ENCODE measurements around the gene PAH.

PAH gene

DNA sequence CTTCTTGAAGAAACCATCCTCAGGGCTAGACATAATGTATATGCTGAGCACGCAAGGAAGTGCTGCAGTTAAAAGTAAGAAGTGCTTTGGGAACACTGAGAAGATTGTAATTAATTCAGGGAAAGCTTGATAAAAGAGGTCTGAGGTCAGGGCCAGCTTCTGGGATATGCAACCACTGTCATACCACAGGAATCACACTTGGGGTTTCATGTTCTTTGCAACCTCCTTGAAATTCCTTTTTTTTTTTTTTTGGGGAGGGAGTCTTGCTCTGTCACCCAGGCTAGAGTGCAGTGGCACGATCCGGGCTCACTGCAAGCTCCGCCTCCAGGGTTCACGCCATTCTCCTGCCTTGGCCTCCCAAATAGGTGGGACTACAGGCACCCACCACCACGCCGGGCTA is 6.9 kb downstream of the PAH start:
- TF ChIP-seq ZNF785 (tag by site-specific recombination; IDR thresholded peaks at IDR 0.05) (no peak), ZNF155 (tag by site-specific recombination; IDR thresholded peaks at IDR 0.05) (no peak), ZNF510 (tag by site-specific recombination; IDR thresholded peaks at IDR 0.05; ENCODE audit: insufficient replicate concordance) (no peak), TRIM28 (IDR thresholded peaks at IDR 0.05; ENCODE audit: borderline replicate concordance, low read length) (no peak), KLF7 (tag by site-specific recombination; IDR thresholded peaks at IDR 0.05; ENCODE audit: borderline replicate concordance) (no peak), ZNF48 (tag by site-specific recombination; IDR thresholded peaks at IDR 0.05) (no peak), ZNF335 (tag by site-specific recombination; conservative IDR thresholded peaks at IDR 0.05) (no peak), YY2 (tag by site-specific recombination; IDR thresholded peaks at IDR 0.05) (no peak), SALL2 (tag by site-specific recombination; IDR thresholded peaks at IDR 0.05; ENCODE audit: borderline replicate concordance) (no peak)
- TF ChIP-seq, protein P1, sequence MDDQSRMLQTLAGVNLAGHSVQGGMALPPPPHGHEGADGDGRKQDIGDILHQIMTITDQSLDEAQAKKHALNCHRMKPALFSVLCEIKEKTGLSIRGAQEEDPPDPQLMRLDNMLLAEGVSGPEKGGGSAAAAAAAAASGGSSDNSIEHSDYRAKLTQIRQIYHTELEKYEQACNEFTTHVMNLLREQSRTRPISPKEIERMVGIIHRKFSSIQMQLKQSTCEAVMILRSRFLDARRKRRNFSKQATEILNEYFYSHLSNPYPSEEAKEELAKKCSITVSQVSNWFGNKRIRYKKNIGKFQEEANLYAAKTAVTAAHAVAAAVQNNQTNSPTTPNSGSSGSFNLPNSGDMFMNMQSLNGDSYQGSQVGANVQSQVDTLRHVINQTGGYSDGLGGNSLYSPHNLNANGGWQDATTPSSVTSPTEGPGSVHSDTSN (CRISPR knock-in tag; IDR thresholded peaks at IDR 0.05): no peak
- Histone ChIP-seq H3K27ac (ENCODE audit: extremely low read depth, low read depth, low read length) (no peak overlapping the region), H3K4me3 (ENCODE audit: low read depth, low read length) (no peak overlapping the region), H3K9me3 (ENCODE audit: control insufficient read depth, insufficient read depth, low read depth, low read length) (no peaks in the 10 kb centered on the region), H3K36me3 (ENCODE audit: control insufficient read depth in 2 of 2, insufficient read depth in 1 of 2, low read length in 2 of 2) (no peaks in the 10 kb centered on the region), H3K4me1 (ENCODE audit: control insufficient read depth, insufficient read depth, low read length) (no peaks in the 10 kb centered on the region)
- ChIA-PET CTCF (no interaction called here), POLR2A (no interaction called here)

DNA sequence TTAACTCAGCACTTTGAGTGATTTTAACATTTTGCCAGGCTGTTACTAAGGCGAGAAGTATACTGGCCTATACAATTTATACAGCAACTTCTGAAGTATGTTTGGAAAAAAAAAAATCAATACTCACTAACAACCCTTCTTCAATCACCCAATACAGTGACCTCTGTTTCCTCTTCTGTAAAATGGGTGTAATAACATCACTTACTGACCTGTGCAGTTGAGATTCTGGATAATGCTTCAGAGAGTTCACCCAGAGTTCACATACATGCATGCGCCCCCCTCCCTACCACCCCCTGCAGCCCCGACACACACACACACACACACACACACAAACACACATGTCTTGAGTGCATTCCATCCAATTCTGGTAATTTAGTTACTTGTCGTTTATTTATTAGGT is 9.1 kb downstream of the PAH start:
- CTCF ChIA-PET: no interaction called here

DNA sequence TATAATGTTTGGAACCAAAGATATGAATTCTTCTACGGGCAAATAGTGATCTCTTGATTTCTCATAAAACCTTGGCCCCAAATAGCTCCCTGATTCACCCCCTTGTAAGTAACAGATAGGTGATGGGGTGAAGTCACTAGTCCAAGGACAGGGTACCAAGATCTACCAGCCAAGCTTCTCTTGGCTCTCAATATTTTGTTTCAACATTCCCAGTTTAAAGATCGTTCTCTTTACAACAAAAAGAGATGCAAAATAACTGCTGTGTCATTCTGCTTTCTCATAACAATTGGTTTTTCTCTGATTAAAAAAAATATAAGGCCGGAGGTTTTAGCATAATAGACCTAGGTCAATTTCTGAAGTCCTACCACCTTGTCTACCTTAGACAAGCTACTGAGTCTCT is 11.8 kb downstream of the PAH start:
- ChIA-PET CTCF (no interaction called here), POLR2A (no interaction called here)
- TF ChIP-seq, protein P2, sequence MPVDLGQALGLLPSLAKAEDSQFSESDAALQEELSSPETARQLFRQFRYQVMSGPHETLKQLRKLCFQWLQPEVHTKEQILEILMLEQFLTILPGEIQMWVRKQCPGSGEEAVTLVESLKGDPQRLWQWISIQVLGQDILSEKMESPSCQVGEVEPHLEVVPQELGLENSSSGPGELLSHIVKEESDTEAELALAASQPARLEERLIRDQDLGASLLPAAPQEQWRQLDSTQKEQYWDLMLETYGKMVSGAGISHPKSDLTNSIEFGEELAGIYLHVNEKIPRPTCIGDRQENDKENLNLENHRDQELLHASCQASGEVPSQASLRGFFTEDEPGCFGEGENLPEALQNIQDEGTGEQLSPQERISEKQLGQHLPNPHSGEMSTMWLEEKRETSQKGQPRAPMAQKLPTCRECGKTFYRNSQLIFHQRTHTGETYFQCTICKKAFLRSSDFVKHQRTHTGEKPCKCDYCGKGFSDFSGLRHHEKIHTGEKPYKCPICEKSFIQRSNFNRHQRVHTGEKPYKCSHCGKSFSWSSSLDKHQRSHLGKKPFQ (tag by site-specific recombination; IDR thresholded peaks at IDR 0.05): no peak
- TF ChIP-seq HOXC10 (CRISPR knock-in tag; IDR thresholded peaks at IDR 0.05) (no peak), ZNF114 (tag by site-specific recombination; IDR thresholded peaks at IDR 0.05) (no peak), YY1 (tag by site-specific recombination; IDR thresholded peaks at IDR 0.05) (no peak), ZNF10 (tag by site-specific recombination; IDR thresholded peaks at IDR 0.05) (no peak), HOXA7 (CRISPR knock-in tag; IDR thresholded peaks at IDR 0.05; ENCODE audit: borderline replicate concordance) (no peak), ZNF670 (tag by site-specific recombination; IDR thresholded peaks at IDR 0.05; ENCODE audit: low read depth) (no peak), MEIS1 (CRISPR knock-in tag; IDR thresholded peaks at IDR 0.05; ENCODE audit: borderline replicate concordance) (no peak), ZNF843 (tag by site-specific recombination; IDR thresholded peaks at IDR 0.05) (no peak), ZNF600 (tag by site-specific recombination; IDR thresholded peaks at IDR 0.05) (no peak), ZNF404 (tag by site-specific recombination; IDR thresholded peaks at IDR 0.05) (no peak), ZNF529 (tag by site-specific recombination; IDR thresholded peaks at IDR 0.05; ENCODE audit: insufficient replicate concordance) (no peak), ZNF366 (tag by site-specific recombination; conservative IDR thresholded peaks at IDR 0.05) (no peak), ZNF76 (tag by site-specific recombination; IDR thresholded peaks at IDR 0.05; ENCODE audit: borderline replicate concordance, low read depth) (no peak), MYNN (tag by site-specific recombination; IDR thresholded peaks at IDR 0.05; ENCODE audit: borderline replicate concordance) (no peak), ZNF677 (tag by site-specific recombination; IDR thresholded peaks at IDR 0.05) (no peak), ZNF121 (tag by site-specific recombination; IDR thresholded peaks at IDR 0.05) (no peak), OVOL3 (tag by site-specific recombination; IDR thresholded peaks at IDR 0.05) (no peak)
- TF ChIP-seq, protein P3, sequence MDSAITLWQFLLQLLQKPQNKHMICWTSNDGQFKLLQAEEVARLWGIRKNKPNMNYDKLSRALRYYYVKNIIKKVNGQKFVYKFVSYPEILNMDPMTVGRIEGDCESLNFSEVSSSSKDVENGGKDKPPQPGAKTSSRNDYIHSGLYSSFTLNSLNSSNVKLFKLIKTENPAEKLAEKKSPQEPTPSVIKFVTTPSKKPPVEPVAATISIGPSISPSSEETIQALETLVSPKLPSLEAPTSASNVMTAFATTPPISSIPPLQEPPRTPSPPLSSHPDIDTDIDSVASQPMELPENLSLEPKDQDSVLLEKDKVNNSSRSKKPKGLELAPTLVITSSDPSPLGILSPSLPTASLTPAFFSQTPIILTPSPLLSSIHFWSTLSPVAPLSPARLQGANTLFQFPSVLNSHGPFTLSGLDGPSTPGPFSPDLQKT (IDR thresholded peaks at IDR 0.05; ENCODE audit: borderline replicate concordance, low read depth, low read length): no peak
- TF ChIP-seq, protein P4, sequence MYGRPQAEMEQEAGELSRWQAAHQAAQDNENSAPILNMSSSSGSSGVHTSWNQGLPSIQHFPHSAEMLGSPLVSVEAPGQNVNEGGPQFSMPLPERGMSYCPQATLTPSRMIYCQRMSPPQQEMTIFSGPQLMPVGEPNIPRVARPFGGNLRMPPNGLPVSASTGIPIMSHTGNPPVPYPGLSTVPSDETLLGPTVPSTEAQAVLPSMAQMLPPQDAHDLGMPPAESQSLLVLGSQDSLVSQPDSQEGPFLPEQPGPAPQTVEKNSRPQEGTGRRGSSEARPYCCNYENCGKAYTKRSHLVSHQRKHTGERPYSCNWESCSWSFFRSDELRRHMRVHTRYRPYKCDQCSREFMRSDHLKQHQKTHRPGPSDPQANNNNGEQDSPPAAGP (tag by site-specific recombination; IDR thresholded peaks at IDR 0.05): no peak
- Histone ChIP-seq H3K4me1 (ENCODE audit: control insufficient read depth, insufficient read depth, low read length) (no peaks in the 10 kb centered on the region), H3K4me3 (ENCODE audit: low read depth, low read length) (no peak overlapping the region), H3K9me3 (ENCODE audit: control insufficient read depth, insufficient read depth, low read depth, low read length) (no peaks in the 10 kb centered on the region), H3K27ac (ENCODE audit: extremely low read depth, low read depth, low read length) (no peak overlapping the region), H3K36me3 (ENCODE audit: control insufficient read depth in 2 of 2, insufficient read depth in 1 of 2, low read length in 2 of 2) (no peaks in the 10 kb centered on the region)

More for the DNA sequence above, 9.1 kb downstream of the PAH start:
- Histone ChIP-seq H3K4me1 (ENCODE audit: control insufficient read depth, insufficient read depth, low read length) (no peaks in the 10 kb centered on the region), H3K4me3 (ENCODE audit: low read depth, low read length) (no peak overlapping the region), H3K27ac (ENCODE audit: extremely low read depth, low read depth, low read length) (no peak overlapping the region), H3K36me3 (ENCODE audit: control insufficient read depth in 2 of 2, insufficient read depth in 1 of 2, low read length in 2 of 2) (no peaks in the 10 kb centered on the region), H3K9me3 (ENCODE audit: control insufficient read depth, insufficient read depth, low read depth, low read length) (no peaks in the 10 kb centered on the region)
- POLR2A ChIA-PET: no interaction called here
- TF ChIP-seq ZNF311 (tag by site-specific recombination; IDR thresholded peaks at IDR 0.05; ENCODE audit: borderline replicate concordance) (no peak), ZNF529 (tag by site-specific recombination; IDR thresholded peaks at IDR 0.05; ENCODE audit: insufficient replicate concordance) (no peak), ZNF114 (tag by site-specific recombination; IDR thresholded peaks at IDR 0.05) (no peak)
